Measurements from ENCODE around the gene EZH2.

The EZH2 gene

GRCh38 chr7:148868378-148868674 lies 15.8 kb downstream of the EZH2 start:
- TF ChIP-seq POLR2AphosphoS5 (IDR thresholded peaks at IDR 0.05; ENCODE audit: low read depth, low read length): no peak
- TF ChIP-seq TAF1 (IDR thresholded peaks at IDR 0.05; ENCODE audit: borderline replicate concordance, insufficient read depth, low read length): no peak
- no peak for TF ChIP-seq SIN3A (IDR thresholded peaks at IDR 0.05; ENCODE audit: borderline replicate concordance, insufficient read depth, low read length)
- no peak for TF ChIP-seq REST (IDR thresholded peaks at IDR 0.05; ENCODE audit: insufficient read depth in 1 of 2, low read depth in 2 of 2, low read length in 2 of 2)
- no peak for TF ChIP-seq FOXP2 (optimal IDR thresholded peaks at IDR 0.05; ENCODE audit: borderline replicate concordance, extremely low read depth, extremely low read length, insufficient read depth)

- TF ChIP-seq REST (IDR thresholded peaks at IDR 0.05; ENCODE audit: insufficient read depth in 1 of 2, low read depth in 2 of 2, low read length in 2 of 2): no peak
- TF ChIP-seq SIN3A (IDR thresholded peaks at IDR 0.05; ENCODE audit: borderline replicate concordance, insufficient read depth, low read length): no peak
- TF ChIP-seq TAF1 (IDR thresholded peaks at IDR 0.05; ENCODE audit: borderline replicate concordance, insufficient read depth, low read length): no peak
- TF ChIP-seq POLR2AphosphoS5 (IDR thresholded peaks at IDR 0.05; ENCODE audit: low read depth, low read length): no peak
- no peak for TF ChIP-seq FOXP2 (optimal IDR thresholded peaks at IDR 0.05; ENCODE audit: borderline replicate concordance, extremely low read depth, extremely low read length, insufficient read depth)
Measured at GRCh38 chr7:148867596-148868377, 16.3 kb downstream of the EZH2 start.

GRCh38 chr7:148866362-148866761 lies 17.7 kb downstream of the EZH2 start:
- no peak for TF ChIP-seq FOXP2 (optimal IDR thresholded peaks at IDR 0.05; ENCODE audit: borderline replicate concordance, extremely low read depth, extremely low read length, insufficient read depth)

GRCh38 chr7:148865283-148865682 lies 18.8 kb downstream of the EZH2 start:
- TF ChIP-seq REST (IDR thresholded peaks at IDR 0.05; ENCODE audit: insufficient read depth in 1 of 2, low read depth in 2 of 2, low read length in 2 of 2) (no peak), POLR2AphosphoS5 (IDR thresholded peaks at IDR 0.05; ENCODE audit: low read depth, low read length) (no peak), FOXP2 (optimal IDR thresholded peaks at IDR 0.05; ENCODE audit: borderline replicate concordance, extremely low read depth, extremely low read length, insufficient read depth) (no peak), TAF1 (IDR thresholded peaks at IDR 0.05; ENCODE audit: borderline replicate concordance, insufficient read depth, low read length) (no peak), SIN3A (IDR thresholded peaks at IDR 0.05; ENCODE audit: borderline replicate concordance, insufficient read depth, low read length) (no peak)

GRCh38 chr7:148863324-148863723 lies 20.8 kb downstream of the EZH2 start:
- TF ChIP-seq SIN3A (IDR thresholded peaks at IDR 0.05; ENCODE audit: borderline replicate concordance, insufficient read depth, low read length): no peak
- TF ChIP-seq TAF1 (IDR thresholded peaks at IDR 0.05; ENCODE audit: borderline replicate concordance, insufficient read depth, low read length): no peak
- no peak for TF ChIP-seq FOXP2 (optimal IDR thresholded peaks at IDR 0.05; ENCODE audit: borderline replicate concordance, extremely low read depth, extremely low read length, insufficient read depth)
- no peak for TF ChIP-seq POLR2AphosphoS5 (IDR thresholded peaks at IDR 0.05; ENCODE audit: low read depth, low read length)
- no peak for TF ChIP-seq REST (IDR thresholded peaks at IDR 0.05; ENCODE audit: insufficient read depth in 1 of 2, low read depth in 2 of 2, low read length in 2 of 2)
